Nephron progenitor cell (in vitro differentiated cells): Measurements from ENCODE around the gene GABRR2.

Source experiments
- DNase-seq: peaks from one replicate; pipeline ENCODE4 v3.0.0; 2021
- H3K27ac Mint-ChIP-seq: 2 replicates; pipeline ENCODE4 v1.8.0; 2021; ENCODE audit warnings: mild to moderate bottlenecking, moderate library complexity, mixed read lengths
- H3K27me3 Mint-ChIP-seq: 2 replicates; pipeline ENCODE4 v1.8.0; 2021; ENCODE audit warnings: mild to moderate bottlenecking, low read depth, mixed read lengths; ENCODE audit not compliant: poor library complexity
- H3K36me3 Mint-ChIP-seq: 2 replicates; pipeline ENCODE4 v1.8.0; 2021; ENCODE audit warnings: low read depth, mixed read lengths
- H3K4me1 Mint-ChIP-seq: 2 replicates; pipeline ENCODE4 v1.8.0; 2021; ENCODE audit warnings: mixed read lengths
- H3K4me3 Mint-ChIP-seq: 2 replicates; pipeline ENCODE4 v1.8.0; 2021; ENCODE audit warnings: mild to moderate bottlenecking, moderate library complexity, mixed read lengths
- H3K9me3 Mint-ChIP-seq: 2 replicates; pipeline ENCODE4 v1.8.0; 2021; ENCODE audit warnings: mild to moderate bottlenecking, moderate library complexity, mixed read lengths
- CTCF ChIP-seq: fragments of 200-600 bp; sonication (generic); IDR thresholded peaks from 2 replicates; pipeline ENCODE4 v1.5.0; 2021; ENCODE audit warnings: antibody characterized with exemption

Gene GABRR2

GRCh38 chr6:89351671-89352277 lies 36.7 kb upstream of the GABRR2 start:
- Mint-ChIP-seq H3K9me3 (no peaks in the 10 kb centered on the region), H3K36me3 (peaks cover 21% of the 10 kb centered on the region), H3K4me3 (peak overlapping the region; percentile 98), H3K4me1 (peaks cover 52% of the 10 kb centered on the region), H3K27ac (peak overlapping the region; percentile 97), H3K27me3 (no peaks in the 10 kb centered on the region)
- DNase-seq, result no peak
- TF ChIP-seq CTCF, result no peak

DNA sequence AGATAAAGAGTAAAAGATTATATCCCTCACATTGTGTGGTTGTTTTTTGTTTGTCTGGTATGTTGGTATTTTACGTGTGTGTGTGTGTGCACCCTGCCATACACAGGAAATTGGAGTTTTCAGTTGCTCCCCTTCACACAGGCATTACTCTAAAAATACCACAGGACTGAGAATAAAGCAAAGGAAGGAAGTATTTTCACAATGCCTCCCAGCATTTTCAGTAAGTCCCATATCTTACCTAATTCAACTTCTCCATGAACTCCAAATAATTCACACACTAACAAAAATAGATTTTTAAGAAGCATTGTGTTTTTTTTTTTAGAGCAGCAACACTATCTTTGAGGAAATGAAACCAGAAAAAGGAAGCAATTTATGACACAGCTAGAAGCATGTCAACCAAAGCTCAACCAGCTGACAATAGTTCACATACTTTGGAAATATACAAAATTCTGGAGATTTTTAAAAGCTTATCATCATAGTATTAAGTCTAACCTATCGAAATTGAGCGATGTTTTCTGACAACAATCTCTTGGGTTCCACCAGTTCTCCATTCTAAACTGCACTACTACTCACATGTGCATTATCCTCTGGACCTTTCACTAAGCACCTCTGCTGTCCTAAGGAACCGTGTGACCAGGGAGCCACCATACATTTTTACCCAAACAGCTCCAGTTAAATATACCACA lies 35.3 kb upstream of the GABRR2 start:
- peaks cover 57% of the 10 kb centered on the region for H3K4me1 Mint-ChIP-seq
- no peaks in the 10 kb centered on the region for H3K9me3 Mint-ChIP-seq
- H3K36me3 Mint-ChIP-seq, result peaks cover 21% of the 10 kb centered on the region
- H3K27ac Mint-ChIP-seq, result peak overlapping the region; percentile 60
- DNase-seq, result no peak
- no peaks in the 10 kb centered on the region for H3K27me3 Mint-ChIP-seq
- peak overlapping the region; percentile 98 for H3K4me3 Mint-ChIP-seq
- TF ChIP-seq CTCF, result no peak

GRCh38 chr6:89348372-89348771 lies 33.3 kb upstream of the GABRR2 start:
- Mint-ChIP-seq H3K9me3 (no peaks in the 10 kb centered on the region), H3K4me1 (peaks cover 46% of the 10 kb centered on the region), H3K27ac (no peak overlapping the region), H3K4me3 (no peak overlapping the region), H3K36me3 (peaks cover 21% of the 10 kb centered on the region), H3K27me3 (no peaks in the 10 kb centered on the region)
- TF ChIP-seq CTCF, result no peak
- no peak for DNase-seq

DNA sequence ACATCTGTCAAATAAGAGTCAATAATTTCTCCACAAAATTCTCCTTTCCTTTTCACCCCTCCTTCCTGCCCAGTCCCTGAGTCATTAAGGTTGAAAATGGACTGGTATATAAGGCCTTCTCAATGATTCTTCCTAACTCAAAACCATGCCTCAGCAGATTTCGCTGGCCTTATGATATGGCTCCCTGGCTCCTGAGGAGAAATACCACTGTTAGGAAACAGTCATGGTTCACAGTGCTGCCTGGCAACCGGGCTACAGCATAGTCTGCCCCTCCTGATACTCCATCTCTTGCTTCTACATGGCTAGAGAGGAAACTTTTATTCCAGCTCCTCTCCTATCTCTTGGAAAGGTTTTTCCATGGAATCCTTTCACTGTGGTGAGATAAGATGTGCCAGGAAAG lies 32.7 kb upstream of the GABRR2 start:
- peaks cover 44% of the 10 kb centered on the region for H3K4me1 Mint-ChIP-seq
- peaks cover 21% of the 10 kb centered on the region for H3K36me3 Mint-ChIP-seq
- H3K27ac Mint-ChIP-seq, result no peak overlapping the region
- no peaks in the 10 kb centered on the region for H3K27me3 Mint-ChIP-seq
- no peak for TF ChIP-seq CTCF
- H3K4me3 Mint-ChIP-seq, result no peak overlapping the region
- DNase-seq, result no peak
- no peaks in the 10 kb centered on the region for H3K9me3 Mint-ChIP-seq

DNA sequence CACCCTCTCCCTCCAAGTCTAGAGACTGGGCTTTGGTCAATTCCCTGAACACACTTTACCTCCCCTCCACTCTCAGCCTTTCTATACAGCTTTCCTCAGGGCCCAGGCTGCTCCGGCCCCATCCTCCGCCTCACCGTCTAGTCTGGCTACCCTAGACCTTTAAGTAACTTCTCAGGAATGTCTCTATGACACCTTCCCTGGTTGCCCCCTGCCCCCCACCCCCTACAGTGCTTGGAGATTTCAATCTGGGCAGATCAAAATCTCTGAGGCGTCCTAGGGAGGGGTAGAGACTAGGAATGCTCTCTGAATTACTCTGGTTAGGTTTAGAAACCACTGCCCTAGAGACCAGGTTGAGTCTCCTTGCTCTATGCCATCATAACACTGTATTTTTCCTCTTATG lies 31.3 kb upstream of the GABRR2 start:
- Mint-ChIP-seq H3K27me3 (no peaks in the 10 kb centered on the region), H3K9me3 (no peaks in the 10 kb centered on the region), H3K36me3 (peaks cover 30% of the 10 kb centered on the region), H3K4me1 (peaks cover 37% of the 10 kb centered on the region), H3K4me3 (no peak overlapping the region), H3K27ac (no peak overlapping the region)
- no peak for TF ChIP-seq CTCF
- DNase-seq, result no peak

DNA sequence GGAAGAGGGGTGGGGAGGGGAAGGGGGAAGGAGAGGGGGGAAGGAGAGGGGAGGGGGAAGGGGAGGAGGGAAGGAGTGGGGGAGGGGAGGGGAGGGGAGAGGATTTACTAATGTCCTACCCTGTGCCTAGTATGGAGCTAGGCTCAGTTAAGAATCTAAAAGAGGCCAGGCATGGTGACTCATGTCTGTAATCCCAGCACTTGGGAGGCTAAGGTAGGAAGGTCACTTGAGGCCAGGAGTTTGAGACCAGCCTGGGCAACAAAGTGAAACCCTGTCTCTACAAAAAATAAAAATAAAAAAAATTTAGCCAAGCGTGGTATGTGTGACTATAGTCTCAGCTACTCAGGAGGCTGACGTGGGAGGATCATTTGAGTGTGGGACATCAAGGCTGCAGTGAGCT lies 24.5 kb upstream of the GABRR2 start:
- Mint-ChIP-seq H3K27me3 (no peaks in the 10 kb centered on the region), H3K36me3 (peaks cover 45% of the 10 kb centered on the region), H3K4me1 (no peaks in the 10 kb centered on the region), H3K4me3 (no peak overlapping the region), H3K27ac (peak overlapping the region; percentile 52), H3K9me3 (no peaks in the 10 kb centered on the region)
- TF ChIP-seq CTCF, result no peak
- DNase-seq, result no peak
